ENCODE data around the gene HOXB3. TPM values are rescaled to one million over a fixed set of nuclear protein-coding genes. Genes with fewer than 3 reads are reported as not detected.

HOXB3 gene
- total RNA-seq, 6 donors from 2014 or later, result 2.9 to 12.6 (median 7.9) TPM

DNA sequence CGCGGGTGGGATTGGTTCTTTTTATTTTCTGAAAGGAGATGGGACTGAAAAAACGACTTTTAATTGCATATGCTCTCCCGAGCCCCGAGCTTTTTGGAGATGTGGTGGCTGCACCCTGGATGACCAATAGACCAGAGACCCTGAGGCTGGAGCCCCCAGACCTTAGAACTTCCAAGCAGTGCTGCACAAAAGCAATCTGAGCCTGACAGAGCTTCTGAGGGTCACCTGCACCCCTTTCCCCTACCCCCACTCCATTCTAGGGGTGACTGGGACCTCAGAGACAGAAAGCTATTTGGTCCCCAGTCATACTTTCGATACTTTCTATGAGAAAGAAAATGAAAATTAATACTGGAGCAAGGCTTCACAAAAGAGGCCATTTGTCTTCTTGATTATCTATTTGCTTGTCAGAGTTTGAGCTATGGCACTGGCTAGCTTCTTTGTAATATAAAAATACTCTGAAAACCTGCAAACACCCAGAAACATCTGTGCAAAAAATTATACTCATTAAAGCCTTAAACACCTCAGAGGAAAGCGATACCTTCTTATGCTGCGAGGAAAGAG is 15.5 kb downstream of the HOXB3 start:
- Histone ChIP-seq H3K9me3 (no peaks in the 10 kb centered on the region), H3K27me3 (peaks cover 0 to 49% (median 24%) of the 10 kb centered on the region in 4 donors), H3K4me1 (peaks cover 9 to 16% (median 11%) of the 10 kb centered on the region in 4 donors), H3K4me3 (peak overlapping the region in 2 of 4 donors; percentile 20 to 57), H3K27ac (peak overlapping the region; percentile 71 to 87 (median 79)), H3K36me3 (no peaks in the 10 kb centered on the region)
- ATAC-seq (ENCODE audit: low FRiP score in 2 of 2), result no peak
- WGBS, 2 donors, result 43 to 48% methylated on average over 8 of the region's 8 CpGs
- no peak for TF ChIP-seq POLR2A (IDR thresholded peaks at IDR 0.05)
- TF ChIP-seq, protein P1, sequence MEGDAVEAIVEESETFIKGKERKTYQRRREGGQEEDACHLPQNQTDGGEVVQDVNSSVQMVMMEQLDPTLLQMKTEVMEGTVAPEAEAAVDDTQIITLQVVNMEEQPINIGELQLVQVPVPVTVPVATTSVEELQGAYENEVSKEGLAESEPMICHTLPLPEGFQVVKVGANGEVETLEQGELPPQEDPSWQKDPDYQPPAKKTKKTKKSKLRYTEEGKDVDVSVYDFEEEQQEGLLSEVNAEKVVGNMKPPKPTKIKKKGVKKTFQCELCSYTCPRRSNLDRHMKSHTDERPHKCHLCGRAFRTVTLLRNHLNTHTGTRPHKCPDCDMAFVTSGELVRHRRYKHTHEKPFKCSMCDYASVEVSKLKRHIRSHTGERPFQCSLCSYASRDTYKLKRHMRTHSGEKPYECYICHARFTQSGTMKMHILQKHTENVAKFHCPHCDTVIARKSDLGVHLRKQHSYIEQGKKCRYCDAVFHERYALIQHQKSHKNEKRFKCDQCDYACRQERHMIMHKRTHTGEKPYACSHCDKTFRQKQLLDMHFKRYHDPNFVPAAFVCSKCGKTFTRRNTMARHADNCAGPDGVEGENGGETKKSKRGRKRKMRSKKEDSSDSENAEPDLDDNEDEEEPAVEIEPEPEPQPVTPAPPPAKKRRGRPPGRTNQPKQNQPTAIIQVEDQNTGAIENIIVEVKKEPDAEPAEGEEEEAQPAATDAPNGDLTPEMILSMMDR (IDR thresholded peaks at IDR 0.05), result no peak
- no peak for TF ChIP-seq POLR2AphosphoS5 (IDR thresholded peaks at IDR 0.05)
- TF ChIP-seq EP300 (IDR thresholded peaks at IDR 0.05), result no peak
- DNase-seq, result no peak

DNA sequence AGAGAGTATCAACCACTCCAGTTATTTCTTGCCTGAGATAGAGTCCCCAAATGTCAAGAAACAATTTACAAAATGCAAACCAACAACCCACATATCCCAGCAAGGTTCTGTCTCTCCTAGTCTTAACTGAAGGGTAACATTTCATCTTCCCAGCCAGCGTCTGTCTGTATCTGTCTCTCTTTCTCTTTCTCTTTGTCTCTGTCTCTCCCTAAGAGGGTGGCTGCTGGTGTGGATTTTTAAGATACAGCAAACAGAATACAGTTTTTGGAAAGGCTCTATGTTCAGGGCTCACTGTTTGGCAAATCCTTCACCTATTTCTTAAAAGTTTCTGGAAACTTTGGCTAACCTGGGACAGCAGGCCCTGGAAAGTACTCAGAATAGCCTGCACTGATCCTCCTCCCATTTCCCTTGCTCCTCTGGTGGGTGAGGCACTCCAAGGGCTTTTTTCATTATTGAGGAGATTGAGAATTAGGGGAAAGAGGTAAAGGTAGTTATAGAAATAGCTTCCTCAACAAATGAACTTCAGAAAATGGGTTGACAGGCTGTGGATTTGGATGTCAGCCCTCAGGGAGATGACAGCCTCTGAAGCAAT is 18.1 kb downstream of the HOXB3 start:
- no peak for DNase-seq
- Histone ChIP-seq H3K4me3 (no peak overlapping the region), H3K27me3 (peaks cover 0 to 31% (median 14%) of the 10 kb centered on the region in 4 donors), H3K9me3 (no peaks in the 10 kb centered on the region), H3K4me1 (peaks cover 12 to 19% (median 16%) of the 10 kb centered on the region in 4 donors), H3K27ac (peak overlapping the region; percentile 65 to 87 (median 72)), H3K36me3 (no peaks in the 10 kb centered on the region)
- no peak for TF ChIP-seq EP300 (IDR thresholded peaks at IDR 0.05)
- no peak for TF ChIP-seq POLR2AphosphoS5 (IDR thresholded peaks at IDR 0.05)
- TF ChIP-seq POLR2A (IDR thresholded peaks at IDR 0.05), result no peak
- TF ChIP-seq, protein P1 (IDR thresholded peaks at IDR 0.05), result no peak
- no peak for ATAC-seq (ENCODE audit: low FRiP score in 2 of 2)
- WGBS, 2 donors, result 67 to 81% methylated on average over 1 of the region's 1 CpG

DNA sequence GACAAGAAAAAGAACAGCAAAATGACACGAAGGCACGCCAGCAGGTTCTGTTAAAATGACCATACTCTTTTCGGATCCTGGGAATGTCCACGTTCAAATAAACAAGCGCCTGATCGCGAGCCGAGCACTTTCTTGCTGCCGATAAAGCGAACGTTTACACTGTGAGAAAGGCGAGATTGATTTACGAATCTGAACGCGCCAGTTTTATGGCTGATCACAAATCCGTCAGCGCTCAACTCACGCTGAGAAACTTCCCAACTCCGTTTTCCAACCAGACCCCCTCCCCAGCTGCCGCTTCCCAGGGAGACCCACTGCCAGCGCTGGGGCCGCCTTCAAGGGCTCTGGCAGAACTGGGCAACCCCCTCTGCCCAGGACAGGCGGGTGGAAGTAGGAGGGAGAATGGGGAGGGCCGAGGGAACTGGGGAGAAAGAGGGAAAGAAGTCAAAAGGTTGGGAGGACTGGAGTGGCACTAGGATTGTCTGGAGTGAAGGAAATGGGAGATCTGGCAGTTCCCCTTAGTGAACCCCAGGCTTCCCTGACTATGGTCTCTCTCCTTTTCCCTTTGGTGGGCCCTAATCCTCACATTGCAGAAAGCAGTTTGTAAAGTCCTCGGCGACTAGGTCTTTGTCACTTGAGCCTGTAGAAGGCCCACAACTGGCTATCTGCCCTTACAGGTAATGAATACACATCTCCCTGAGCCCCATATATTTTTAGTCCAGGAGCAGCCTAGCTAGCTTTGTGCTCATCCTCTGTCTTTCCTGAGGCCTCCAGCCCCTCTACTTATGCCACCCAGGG is 18.8 kb downstream of the HOXB3 start:
- Histone ChIP-seq H3K9me3 (no peaks in the 10 kb centered on the region), H3K36me3 (no peaks in the 10 kb centered on the region), H3K27me3 (peaks cover 0 to 24% (median 11%) of the 10 kb centered on the region in 4 donors), H3K4me1 (peaks cover 5 to 15% (median 13%) of the 10 kb centered on the region in 4 donors), H3K27ac (peak overlapping the region; percentile 65 to 87 (median 72)), H3K4me3 (peak overlapping the region in 2 of 4 donors; percentile 8 to 21)
- DNase-seq (no peak), ATAC-seq (ENCODE audit: low FRiP score in 2 of 2) (no peak)
- no peak for TF ChIP-seq EP300 (IDR thresholded peaks at IDR 0.05)
- TF ChIP-seq POLR2AphosphoS5 (IDR thresholded peaks at IDR 0.05), result no peak
- no peak for TF ChIP-seq POLR2A (IDR thresholded peaks at IDR 0.05)
- TF ChIP-seq, protein P1 (IDR thresholded peaks at IDR 0.05), result no peak
- 37 to 38% methylated on average over 26 of the region's 26 CpGs for WGBS, 2 donors

DNA sequence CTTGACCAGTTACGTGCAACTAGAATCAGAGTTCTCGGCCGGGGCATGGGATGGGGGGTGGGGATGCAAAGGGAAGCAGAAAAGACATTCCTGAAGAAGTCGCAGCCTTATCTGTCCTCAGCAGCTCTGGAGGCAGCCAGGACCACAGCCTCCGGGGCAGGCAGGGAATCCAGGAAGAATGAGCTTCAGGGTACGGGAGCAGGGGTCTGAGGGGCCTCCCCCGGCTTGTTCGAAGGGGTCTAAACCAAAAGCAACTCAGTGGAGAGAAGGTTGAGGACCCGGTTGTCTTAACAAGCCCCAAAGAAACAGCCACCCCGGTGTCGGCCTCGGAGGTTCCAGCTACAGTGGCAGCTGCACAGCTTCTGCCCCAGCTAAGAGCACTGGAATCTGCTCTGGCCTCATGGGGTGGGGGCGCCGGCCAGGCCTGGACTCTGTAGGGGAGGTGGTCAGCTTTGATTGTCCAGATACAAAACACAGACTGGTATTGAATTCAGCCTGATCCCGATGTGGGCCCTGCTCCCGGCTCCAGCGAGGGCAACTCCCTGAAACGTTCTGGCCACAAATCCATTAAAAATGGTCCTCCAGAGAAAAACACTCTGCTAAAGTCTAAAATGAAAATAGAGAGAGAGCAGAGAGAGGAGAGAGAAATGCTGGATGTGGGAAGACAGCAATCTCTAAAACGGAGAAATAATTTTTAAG is 19.6 kb downstream of the HOXB3 start:
- DNase-seq, result peak in 1 of 2 donors; percentile 57
- H3K27ac ChIP-seq, result peak overlapping the region; percentile 65 to 87 (median 72)
- TF ChIP-seq, protein P1 (IDR thresholded peaks at IDR 0.05), result no peak
- TF ChIP-seq POLR2A (IDR thresholded peaks at IDR 0.05), result no peak
- peak in 1 of 2 donors; percentile 40 for ATAC-seq (ENCODE audit: low FRiP score in 2 of 2)
- peak overlapping the region in 2 of 4 donors; percentile 8 to 21 for H3K4me3 ChIP-seq
- peaks cover 0 to 17% (median 8%) of the 10 kb centered on the region in 4 donors for H3K27me3 ChIP-seq
- no peaks in the 10 kb centered on the region for H3K36me3 ChIP-seq
- WGBS, 2 donors, result 23 to 31% methylated on average over 16 to 17 of the region's 19 CpGs
- no peaks in the 10 kb centered on the region for H3K9me3 ChIP-seq
- peaks cover 0 to 10% (median 7%) of the 10 kb centered on the region in 4 donors for H3K4me1 ChIP-seq

Measured in upper lobe of left lung (tissue), 6 donors.